ENCODE results near the gene NLGN1.

The NLGN1 gene

DNA sequence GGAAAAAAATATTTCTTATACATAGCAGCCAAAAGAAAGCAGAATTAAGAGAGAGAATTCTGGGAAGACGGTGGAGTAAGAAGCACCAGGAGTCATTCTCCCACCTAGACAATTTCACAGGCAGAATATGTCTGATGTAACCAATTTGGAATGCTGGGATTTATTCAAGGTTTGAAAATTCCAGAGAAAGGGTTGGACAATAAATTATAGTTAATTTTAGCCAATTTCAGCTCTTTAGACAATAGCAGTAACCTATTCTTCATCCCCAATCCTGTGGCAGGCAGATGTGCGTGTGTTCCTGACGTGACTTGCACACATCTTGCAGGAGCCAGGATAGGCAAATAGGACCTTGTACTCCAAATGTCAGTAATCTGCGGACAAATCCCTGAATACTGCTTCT lies 920.6 kb downstream of the NLGN1 start:
- DNase-seq: no peak

DNA sequence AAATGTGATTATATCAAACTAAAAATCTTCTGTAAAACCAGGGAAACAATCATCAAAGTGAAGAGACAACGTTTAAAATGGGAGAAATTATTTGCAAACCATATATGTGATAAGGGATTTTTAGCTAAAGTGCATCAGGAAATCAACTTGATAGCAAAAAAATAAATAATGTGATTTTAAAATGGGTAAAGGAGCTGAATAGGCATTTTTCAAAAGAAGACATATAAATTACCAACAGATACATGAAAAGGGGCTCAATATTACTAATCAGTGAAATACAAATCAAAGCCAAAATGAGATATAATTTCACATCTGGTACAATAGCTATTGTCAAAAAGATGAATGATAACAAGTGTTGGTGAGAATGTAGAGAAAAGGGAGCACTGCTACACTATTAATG lies 924.0 kb downstream of the NLGN1 start:
- DNase-seq: no peak

DNA sequence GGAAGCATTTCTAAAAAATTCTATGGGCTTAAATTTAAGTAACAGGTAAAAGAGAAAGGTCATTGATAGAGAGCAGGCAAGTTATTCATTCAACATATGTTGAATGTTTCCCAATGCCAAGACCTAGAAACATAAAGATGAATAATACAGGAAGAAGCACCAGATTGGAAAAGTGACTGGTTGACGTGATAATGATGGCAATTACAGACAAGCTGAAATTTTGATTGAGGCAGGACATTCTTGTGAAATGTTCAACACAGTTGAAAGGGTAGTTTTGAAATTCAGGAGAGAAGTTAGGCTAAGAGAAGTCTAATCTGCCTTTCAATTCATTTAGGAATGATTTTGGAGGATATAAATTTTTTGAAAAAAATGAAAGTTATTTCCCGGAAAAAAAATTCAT lies 925.2 kb downstream of the NLGN1 start:
- DNase-seq: no peak

DNA sequence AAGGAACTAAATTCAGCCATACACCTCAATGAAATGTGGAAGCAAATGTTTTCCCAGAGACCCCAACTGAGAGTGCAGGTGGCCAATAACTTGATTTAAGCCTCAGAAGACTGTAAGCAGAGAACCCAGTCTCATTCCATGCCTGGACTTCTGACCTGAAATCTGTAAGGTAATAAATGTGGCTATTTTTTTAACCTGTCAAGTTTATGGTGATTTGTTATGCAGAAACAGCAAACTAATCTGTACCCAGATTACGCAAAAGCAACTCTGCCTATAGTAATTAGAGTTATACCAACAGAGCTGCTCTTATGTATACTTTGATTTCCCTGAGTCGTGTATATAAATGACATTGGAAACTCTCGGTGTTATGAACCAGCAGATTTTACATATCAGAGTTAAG lies 927.6 kb downstream of the NLGN1 start:
- no peak for DNase-seq

DNA sequence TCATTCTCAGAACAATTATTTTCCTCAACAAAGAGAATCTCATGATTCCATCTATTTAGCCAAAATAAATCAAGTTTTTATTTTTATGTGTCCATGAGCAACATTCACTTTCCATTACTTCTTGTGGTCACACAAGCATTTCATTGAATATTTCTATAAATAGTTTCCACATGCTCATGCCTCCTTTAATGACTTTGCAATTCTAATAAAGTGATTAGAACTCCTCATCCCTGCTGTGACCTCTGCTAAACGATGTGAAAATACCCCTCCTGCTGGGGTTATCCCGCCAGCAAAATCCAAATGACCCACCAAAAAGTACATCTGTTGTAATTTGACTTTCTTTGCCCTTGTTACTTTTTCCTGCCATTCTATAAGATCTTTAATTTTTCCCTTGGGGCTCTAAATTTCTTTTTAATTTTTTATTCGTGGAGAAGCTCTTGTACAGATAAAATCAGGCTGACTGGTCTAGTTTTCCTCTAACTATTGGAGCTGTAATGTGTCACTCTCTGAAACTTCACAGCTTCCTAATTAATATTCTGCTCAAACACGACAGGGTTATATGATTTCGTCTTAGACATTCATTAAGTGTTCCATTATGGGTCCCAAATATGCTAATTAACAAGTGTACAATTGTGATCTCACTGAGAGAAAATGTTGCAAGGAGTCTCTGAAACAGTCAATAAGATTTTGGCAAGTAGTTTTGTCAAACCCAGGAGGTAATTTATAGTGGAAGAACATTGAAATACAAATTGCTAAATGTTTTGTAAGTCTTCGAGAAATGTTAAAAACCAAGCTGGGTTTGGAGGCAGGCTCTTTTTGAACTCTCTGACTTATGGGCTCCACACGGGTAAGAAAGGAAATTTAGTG lies 928.5 kb downstream of the NLGN1 start:
- DNase-seq: no peak

DNA sequence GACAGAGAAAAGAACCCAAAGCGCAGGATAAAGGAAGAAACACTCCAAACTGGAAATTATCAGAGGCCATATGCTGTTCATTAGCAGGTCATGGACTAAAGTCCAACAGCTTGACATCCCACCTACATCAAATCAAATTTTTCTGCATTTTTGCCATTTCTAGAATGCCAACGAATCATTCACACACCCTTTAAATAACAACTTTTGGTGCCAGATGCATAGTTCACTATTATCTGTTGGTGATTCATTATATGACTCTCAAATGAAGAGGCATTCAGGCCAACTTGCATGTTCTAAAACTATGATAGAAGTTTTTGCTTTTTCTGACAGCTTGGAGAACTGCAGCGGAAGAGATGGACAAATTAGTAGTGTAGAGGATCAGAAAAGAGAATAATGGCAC lies 931.8 kb downstream of the NLGN1 start:
- no peak for DNase-seq

DNA sequence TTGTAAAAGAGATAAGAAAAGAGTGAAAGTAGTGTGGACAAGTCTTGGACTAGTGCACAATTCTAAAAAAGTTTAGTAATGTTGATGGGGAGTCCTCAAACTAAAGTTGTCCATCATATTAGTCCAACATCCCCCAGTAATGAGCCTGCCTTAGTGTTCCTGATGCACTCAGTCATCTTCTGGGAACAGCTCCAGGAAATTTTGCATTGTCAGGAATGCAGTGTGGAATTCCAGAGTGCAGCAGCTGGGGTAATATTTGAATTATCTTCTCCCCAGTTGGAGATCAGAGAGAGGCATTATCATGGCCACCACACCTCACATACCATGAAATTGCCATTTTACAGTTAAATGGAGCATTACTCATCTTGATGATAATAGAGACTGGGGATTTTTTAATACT lies 932.8 kb downstream of the NLGN1 start:
- DNase-seq: no peak

DNA sequence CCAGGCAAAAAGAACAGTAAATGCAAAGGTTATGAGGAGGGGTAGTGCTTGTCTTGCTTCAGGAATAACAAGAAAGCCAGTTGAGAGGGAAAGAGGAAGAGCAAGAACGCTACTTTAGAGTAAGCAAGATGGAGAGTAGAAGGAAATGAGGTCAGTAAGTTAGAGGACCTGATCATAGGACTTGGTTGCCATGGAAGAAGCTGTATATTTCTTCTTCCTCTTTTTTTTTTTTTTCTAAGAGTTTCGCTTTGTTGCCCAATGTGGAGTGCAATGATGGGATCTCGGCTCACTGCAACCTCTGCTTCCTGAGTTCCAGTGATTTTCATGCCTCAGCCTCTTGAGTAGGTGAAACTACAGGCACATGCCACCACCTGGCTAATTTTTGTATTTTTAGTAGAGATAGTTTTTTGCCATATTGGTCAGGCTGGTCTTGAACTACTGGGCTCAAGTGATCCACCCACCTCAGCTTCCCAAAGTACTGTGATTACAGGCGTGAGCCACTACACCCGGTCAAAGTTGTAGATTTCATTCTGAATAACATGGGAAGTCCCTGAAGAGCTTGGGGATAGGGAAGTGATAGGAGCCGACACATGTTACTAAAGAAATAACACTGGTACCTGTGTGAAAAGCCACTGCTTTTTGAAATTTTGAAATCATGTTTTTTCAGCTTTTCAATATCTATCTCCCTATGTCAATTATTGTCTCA lies 933.7 kb downstream of the NLGN1 start:
- no peak for DNase-seq

DNA sequence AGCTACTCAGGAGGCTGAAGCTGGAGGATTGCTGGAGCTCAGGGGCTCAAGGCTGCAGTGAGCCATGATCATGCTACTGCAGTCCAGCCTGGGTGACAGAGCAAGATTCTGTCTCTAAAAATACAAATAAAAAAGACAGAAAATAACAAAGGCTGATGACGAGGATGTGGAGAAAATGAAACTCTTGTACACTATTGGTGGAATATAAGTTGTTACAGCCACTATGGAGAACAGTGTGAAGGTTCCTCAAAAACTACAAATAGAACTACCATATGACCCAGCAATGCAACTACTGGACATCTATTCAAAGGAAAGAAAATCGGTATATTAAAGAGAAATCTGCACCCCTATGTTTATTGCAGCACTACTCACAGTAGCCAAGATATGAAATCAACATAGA lies 934.8 kb downstream of the NLGN1 start:
- DNase-seq: no peak

DNA sequence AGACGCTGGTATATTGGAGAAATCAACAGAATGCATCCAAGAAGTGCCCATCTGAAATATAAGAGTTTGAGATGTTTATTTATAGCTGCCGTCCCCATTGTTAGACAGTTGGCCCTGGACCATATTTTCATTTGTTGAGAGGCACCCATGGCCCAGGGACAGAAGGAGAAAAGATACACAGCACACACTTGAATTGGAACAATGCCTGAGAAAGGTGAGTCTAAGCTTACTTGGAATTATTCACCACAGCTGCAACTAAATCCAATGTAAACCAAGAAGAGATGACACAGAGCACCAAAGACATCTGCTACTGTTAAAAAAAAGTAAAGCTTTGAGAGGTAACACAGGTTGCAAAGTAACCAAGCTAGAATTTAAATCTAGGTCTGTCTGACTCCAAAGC lies 936.1 kb downstream of the NLGN1 start:
- no peak for DNase-seq

DNA sequence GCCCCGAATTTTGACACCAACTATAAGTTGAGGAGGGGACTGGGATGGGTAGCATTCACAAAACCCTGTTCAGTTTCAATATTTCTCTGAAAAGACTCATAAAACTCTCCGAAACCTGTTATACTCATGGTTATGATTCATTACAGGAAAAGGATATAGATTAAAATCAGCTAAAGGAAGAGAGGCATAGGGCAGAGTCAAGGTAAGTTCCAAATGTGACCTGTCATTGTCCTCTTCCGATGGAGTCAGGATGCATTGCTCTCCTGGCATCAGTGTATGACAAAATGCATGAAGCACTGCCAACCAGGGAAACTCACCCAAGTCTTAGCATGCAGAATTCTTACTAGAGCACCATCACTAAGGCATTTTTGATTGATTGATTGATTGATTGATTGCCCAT lies 936.6 kb downstream of the NLGN1 start:
- DNase-seq: no peak

DNA sequence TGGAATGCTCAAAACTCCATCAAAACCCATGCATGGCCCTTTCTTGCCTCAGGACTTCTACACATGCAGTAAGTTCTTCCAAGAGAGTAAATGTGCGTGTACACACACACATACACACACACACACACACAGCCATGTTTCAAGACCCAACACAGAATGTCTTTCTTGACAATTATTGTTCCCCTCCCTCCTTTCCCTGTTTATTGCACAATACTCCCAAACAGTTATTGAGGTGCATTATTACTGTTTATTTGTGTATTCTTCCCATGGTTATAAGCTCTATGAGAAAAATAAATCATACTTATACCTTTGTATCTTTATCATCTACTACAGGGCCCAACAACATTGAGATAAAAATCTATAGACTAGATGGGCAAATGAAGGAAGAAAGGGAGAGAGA lies 937.8 kb downstream of the NLGN1 start:
- DNase-seq: no peak

DNA sequence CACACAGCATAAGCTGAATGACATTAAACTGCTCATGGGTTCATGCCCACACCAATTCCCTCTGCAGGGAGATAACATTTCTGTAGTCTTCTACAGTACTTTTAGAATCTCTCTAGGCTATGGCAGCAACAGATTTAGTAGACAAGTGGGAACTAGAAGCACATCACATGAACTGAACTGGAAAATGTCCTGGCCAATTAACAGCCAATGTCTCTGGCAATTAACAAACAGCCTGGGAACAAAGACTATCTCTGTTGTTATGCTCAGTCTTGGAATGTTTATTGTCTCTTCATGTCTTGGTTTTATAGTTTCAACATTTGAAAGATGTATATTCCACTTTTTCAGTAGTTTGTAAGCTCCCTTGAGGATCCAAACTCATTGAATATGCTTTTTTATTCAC lies 938.4 kb downstream of the NLGN1 start:
- no peak for DNase-seq

All from stimulated activated naive CD4-positive, alpha-beta T cell treated with Interleukin-2 at 50 U/mL for 16 hours (primary cell).